Measurements from ENCODE around the gene RXRA.

RXRA gene

DNA sequence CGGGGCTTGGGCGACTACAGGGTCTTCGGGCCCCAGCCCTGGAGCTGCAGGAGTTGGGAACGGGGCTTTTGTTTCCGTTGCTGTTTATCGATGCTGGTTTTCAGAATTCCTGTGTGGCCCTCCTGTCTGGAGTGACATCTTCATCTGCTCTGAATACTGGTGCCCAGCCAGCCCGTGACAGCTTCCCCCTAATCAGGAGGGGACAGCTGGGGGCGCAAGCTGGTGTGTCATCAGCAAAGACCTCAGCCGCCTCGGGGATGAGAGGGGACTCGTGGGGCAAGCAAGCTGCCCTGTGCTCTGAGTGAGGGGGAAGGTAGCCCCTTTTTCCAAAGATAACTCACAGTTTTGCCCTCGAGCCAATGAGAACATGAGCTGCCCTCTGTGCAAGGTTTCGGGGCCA, 110.7 kb downstream of the RXRA start:
- no peak for DNase-seq

DNA sequence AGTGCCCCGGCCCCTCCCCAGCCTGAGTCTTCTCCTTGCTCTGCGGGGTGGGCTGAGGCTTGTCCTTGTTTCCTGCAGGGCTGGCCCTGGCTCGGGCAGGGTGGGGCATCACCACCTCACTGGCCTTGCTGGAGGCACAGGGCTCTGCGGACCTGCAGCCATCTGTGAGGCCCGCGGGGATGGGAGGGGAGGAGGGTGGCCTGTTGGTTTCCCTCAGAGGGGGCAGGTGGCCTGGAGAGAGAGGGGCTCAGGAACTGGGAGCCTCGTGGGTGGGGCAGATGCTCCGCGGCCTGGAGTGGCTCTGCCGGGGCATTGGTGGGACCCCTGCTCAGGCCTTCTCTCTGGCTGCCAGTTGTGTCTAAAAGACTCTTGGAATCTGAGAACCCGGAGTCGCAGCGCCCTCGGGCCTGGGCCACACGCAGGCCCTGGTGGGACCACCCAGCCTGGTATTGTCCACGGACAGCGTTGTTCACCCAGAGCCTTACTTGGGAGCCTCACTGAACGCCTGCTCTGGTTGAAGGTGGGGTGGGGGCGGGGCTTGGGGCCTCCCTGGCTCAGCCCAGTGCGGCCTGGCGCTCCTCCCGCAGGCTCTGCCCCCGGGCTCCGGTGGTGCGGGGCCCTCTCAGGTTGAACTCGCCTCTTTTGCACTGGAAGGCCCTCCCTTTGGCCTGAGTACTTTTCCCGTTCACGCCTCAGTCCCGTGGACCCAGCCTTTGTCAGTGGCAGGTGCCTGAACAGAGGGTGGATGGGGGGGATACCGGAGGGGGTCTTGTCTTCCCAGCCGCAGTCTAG, 111.3 kb downstream of the RXRA start:
- no peak for DNase-seq

- no peak for DNase-seq
Observed at GRCh38 chr9:134438195-134438788, 112.0 kb downstream of the RXRA start.

GRCh38 chr9:134439368-134439784, 113.1 kb downstream of the RXRA start:
- no peak for DNase-seq

- no peak for DNase-seq
Observed at GRCh38 chr9:134440636-134441226, 114.5 kb downstream of the RXRA start.

- no peak for DNase-seq
Observed at GRCh38 chr9:134441227-134442084, 115.2 kb downstream of the RXRA start.

- no peak for DNase-seq
Observed at GRCh38 chr9:134442085-134442474, 115.8 kb downstream of the RXRA start.

DNA sequence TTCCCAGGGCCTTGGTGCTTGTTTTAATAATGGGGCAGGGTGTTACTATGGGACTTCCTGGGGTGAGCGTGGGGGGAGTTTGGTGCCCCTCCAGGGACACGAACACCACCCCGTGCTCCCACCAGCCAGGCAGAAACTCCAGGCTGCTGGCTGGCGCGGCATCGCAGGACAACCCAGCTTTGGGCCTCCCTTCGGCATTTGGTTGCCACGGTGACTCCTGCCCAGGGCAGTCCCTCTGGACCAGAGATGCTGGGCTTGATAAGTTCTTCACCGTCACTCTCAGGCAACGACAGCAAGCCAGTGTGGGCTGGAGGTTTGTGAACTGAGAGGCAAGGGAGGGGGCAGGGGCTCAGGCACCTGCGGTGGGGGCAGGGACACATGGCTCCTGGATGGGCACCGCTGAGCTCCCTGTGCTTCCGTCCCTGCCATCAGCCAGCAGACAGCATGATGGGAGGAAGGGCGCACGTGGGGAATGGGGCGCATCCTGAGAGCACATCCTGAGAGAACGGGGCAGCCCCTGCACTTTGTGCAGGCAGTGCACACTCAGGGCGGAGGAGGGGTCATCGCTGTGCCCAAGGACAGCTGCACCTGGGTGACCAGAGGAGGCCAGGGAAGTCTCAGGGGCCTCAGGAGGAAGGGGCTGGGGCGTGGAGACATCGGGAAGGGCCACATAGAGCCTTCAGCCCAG, 116.4 kb downstream of the RXRA start:
- no peak for DNase-seq

- peak; percentile 90 for DNase-seq
Observed at GRCh38 chr9:134443174-134444037, 117.2 kb downstream of the RXRA start.

DNA sequence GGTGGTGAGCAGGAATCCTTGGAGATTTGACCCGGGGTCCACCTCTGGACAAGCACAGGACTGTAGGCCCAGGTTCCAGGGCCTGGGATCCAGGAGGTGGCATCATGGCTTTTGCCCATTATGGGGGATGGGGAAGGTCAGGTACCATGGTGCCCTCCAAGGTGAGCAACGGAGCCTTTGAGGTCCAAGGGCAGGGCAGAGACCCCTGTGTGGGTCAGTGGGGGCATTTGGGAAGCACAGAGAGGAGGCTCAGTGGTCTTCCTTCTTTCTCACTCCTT, 117.7 kb downstream of the RXRA start:
- DNase-seq: no peak

DNA sequence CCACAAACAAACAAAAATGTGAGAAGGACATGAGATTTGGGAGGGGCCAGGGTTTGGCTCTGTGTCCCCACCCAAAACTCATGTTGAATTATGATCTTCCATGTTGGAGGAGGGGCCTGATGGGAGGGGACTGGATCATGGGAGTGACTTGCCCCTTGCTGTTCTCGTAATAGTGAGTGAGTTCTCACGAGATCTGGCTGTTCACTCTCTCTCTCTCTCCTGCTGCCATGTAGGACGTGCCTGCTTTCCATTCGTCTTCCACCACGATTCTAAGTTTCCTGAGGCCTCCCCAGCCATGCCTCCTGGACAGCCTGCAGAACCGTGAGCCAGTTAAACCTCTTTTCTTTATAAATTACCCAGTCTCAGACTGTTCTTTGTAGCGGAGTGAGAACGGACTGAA, 118.7 kb downstream of the RXRA start:
- no peak for DNase-seq

DNA sequence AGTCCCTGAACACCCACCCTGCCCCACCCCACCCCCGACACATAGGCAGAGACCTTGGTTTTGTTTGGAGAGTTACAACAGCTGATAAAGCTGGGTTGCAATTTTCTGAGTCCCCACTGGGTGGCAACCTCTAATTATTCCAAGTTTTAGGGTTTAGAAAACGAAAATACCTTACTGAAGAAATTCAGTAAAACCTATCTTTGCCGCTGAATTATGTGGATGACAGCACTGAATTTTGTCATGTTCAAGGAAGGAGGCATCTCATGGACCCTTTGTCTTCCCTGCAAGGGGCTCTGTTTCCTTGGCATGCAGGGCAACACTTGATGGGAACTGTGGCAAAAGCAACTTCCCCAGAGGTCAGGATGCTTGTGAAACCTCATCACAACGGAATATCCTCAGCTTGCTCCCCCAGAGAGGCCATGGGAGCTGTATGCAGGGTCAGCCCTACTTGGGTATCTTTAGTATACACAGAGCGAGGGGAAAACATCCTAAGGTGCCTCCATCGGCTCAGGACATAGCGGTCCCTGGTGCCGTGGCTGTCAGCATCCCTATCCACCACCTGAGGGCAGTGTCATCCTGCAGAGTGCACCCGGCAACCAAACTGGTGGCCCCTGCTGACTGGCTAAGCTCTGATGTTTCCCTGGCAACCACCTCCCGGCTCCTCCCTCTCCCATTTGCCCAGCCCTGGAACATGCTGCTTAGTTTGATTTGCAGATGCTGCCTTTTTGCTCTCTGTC, 123.1 kb downstream of the RXRA start:
- DNase-seq: peak; percentile 87

- no peak for DNase-seq
Observed at GRCh38 chr9:134451700-134452458, 125.6 kb downstream of the RXRA start.

DNA sequence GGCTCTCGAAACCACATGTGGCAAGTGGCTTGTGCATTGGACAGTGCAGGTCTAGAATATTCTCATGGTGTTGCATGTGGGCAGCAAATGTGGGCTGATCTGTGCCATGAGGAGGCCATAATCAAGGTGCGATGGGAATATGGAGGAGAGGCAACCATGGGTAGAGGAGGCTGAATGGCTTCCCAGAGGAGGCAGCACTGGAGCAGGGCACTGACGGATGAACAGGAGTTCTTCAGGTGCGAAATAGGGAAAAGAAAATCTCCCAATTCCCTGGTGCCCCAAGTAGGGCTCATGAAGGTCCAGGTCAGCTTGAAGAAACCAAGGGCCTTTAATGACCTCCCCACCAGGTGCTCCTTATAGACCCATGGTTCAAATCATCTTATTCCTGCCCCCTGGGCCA, 126.5 kb downstream of the RXRA start:
- no peak for DNase-seq

GRCh38 chr9:134453776-134454475, 127.7 kb downstream of the RXRA start:
- DNase-seq: no peak

DNA sequence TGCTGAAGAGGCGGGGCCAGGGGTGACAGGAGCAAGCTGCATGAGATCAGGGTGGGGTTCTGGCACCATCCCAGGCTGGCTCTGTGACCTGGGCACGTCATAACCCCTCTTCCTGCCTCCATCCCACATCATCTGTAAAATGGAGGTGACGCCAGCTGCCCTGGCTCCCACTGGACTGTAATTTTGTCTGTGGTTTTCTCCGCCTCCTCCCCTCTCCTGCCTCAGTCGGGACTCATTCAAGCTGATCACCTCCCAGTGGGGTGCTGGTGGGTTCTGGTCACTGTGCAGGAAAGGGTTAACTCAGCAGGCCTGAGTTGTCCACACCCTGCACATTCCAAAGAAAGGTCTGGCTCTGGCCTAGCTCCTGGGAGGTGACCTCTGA, 128.2 kb downstream of the RXRA start:
- no peak for DNase-seq

DNA sequence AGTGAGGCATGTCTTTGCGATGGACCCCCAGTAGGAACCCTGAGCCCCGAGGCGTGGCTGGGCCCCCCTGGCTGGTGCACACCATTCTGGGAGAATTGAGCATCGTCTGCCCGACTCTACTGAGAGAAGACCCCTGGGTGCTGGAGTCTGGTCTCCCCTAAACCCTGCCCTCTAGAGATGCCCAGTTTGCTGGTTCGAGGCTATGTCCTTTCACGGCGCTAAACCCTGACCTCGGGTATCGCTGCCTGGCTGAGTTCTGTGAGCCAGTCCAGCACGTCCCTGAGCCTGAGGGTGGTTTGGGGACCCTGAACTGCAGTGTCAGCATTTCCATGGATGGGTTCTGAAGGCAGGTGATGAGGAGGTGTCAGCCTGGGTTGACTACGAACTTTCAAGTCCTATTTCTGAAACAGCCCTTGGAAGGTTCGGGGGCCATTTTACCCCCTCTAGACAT, 128.8 kb downstream of the RXRA start:
- DNase-seq: no peak

DNA sequence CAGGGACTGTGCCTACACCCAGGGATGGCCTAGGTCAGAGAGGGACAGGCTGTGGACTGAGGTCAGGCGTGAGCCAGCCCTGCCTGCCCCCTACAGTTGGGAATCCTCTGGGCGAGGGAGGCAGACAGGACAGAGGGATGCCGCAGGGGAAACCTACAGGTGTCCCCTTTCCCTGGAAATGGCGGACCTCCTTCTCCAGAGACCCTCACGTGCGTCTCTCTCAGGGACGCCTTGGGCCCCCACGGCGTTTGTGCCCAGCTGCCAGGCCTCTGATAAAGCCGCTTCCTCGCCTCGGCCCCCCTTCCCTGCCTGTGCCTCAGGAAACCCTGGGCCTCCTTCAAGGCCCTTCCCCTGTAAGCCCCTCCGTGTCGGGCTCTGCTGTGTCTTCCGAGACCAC, 129.3 kb downstream of the RXRA start:
- no peak for DNase-seq

DNA sequence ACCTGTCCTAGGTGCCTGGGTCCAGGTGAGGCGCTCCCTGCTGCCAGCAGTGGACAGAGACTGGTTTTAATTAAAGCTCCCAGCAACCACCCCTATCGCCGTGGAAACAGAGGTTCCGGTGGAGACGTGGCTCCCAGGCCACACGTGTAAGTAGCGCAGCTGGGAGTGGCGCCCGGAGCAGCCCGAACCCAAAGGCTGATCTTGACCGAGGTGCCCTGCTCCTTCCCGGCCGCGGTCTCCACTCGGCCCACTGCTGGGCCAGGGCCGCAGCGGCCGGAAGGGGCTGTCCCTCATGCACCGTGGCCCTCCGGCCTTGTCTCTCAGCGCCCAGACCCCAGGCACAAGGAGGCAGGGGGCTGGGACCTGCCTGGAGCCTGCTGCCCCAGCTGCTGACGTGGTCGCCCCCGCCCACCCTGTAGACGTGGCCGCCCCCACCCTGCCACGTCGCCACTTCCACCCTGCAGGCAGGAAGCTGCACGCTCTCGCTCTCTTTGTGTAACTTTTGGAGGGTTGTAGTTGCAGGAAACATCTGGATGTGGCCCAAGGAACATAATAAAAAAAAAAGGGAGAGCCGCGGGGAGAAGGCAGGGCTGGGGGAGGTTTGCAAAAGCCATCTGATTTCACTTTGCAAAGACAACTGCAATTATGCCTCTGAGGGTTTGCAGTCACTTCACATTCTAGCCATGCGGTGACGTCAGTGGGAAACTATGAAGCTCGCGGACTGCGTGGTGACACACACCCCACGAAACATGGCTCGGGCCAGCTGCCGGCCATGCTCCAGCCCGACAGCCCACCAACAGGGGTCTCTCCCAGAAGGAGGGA, 129.9 kb downstream of the RXRA start:
- peak; percentile 77 for DNase-seq
